H1 (cell line): ENCODE data around the gene DGKZ. TPM values are rescaled to one million over a fixed set of nuclear protein-coding genes. Genes with fewer than 3 reads are reported as not detected.

Experiments used
- CTCF ChIA-PET: fragments of 300-600 bp; sonication (Branson Sonifier 250); formaldehyde crosslinking; loops from one replicate; lab custom pipeline; 2021; ENCODE audit not compliant: partially characterized antibody; lab: Charles Lee
- POLR2A ChIA-PET: fragments of 300-600 bp; sonication (Branson Sonifier 250); formaldehyde crosslinking; loops from one replicate; lab custom pipeline; 2021; ENCODE audit warnings: inconsistent platforms; ENCODE audit not compliant: partially characterized antibody; lab: Charles Lee
- DNase-seq, 2 experiments: peaks; one replicate each; pipeline versions ENCODE4 v3.0.0 to v3.0.0-alpha.2; 2010 to 2022; ENCODE audit warnings: low spot score in 2 of 2, low read depth in 1 of 2, mixed read lengths in 1 of 2
- FAIRE-seq: peaks from 2 replicates; lab custom pipeline; 2011; peaks lifted over from hg19 to GRCh38; lab: Jason Lieb, UNC
- H2AFZ ChIP-seq: 2 replicates; pipeline ENCODE4 v1.8.1; 2012; ENCODE audit warnings: low read length, inconsistent platforms
- H2AK5ac ChIP-seq: 2 replicates; pipeline ENCODE4 v1.6.1; 2013; ENCODE audit warnings: low read depth, low read length
- H2BK120ac ChIP-seq: replicated peaks from 2 replicates; pipeline ENCODE3; 2013; ENCODE audit warnings: low read depth, low read length, inconsistent platforms
- H2BK12ac ChIP-seq: 2 replicates; pipeline ENCODE4 v1.6.1; 2013; ENCODE audit warnings: low read depth, low read length
- H2BK15ac ChIP-seq: 2 replicates; pipeline ENCODE4 v1.6.1; 2013; ENCODE audit warnings: low read length
- H2BK20ac ChIP-seq: 2 replicates; pipeline ENCODE4 v1.6.1; 2013; ENCODE audit warnings: low read length
- H2BK5ac ChIP-seq: 2 replicates; pipeline ENCODE4 v1.6.1; 2013; ENCODE audit warnings: low read depth, low read length
- H3K14ac ChIP-seq: 2 replicates; pipeline ENCODE4 v1.6.1; 2013; ENCODE audit warnings: inconsistent platforms; ENCODE audit not compliant: insufficient read length
- H3K18ac ChIP-seq: 2 replicates; pipeline ENCODE4 v1.6.1; 2013; ENCODE audit warnings: low read length; ENCODE audit errors: extremely low read depth
- H3K23ac ChIP-seq: 2 replicates; pipeline ENCODE4 v1.6.1; 2013; ENCODE audit warnings: inconsistent platforms; ENCODE audit not compliant: insufficient read length
- H3K23me2 ChIP-seq: 2 replicates; pipeline ENCODE4 v1.6.1; 2013; ENCODE audit warnings: low read depth, low read length
- H3K27ac ChIP-seq: 2 replicates; pipeline ENCODE4 v1.6.1; 2011; ENCODE audit warnings: low read depth, low read length, inconsistent platforms
- H3K27me3 ChIP-seq, 4 experiments: replicated peaks in 1 of 4; 1 replicate in 1 of 4; 2 replicates in 3 of 4; pipeline versions ENCODE4 v1.6.1 to v1.8.1; 2011 to 2013; ENCODE audit warnings: low read length in 3 of 4, mild to moderate bottlenecking in 3 of 4, inconsistent platforms in 2 of 4, mixed read lengths in 2 of 4, moderate library complexity in 1 of 4; ENCODE audit not compliant: control insufficient read depth in 3 of 4, insufficient read depth in 3 of 4; ENCODE audit errors: extremely low read depth in 1 of 4
- H3K36me3 ChIP-seq, 4 experiments: 2 replicates each; pipeline versions ENCODE4 v1.6.1 to v1.8.1; 2011 to 2013; ENCODE audit warnings: mild to moderate bottlenecking in 4 of 4, low read length in 3 of 4, moderate library complexity in 2 of 4, control low read depth in 1 of 4, inconsistent platforms in 1 of 4; ENCODE audit not compliant: insufficient read depth in 4 of 4, control insufficient read depth in 2 of 4
- H3K4ac ChIP-seq: replicated peaks from 2 replicates; pipeline ENCODE3; 2013; ENCODE audit warnings: low read length, low read depth, mixed read lengths, inconsistent platforms; ENCODE audit not compliant: insufficient read length
- H3K4me1 ChIP-seq, 4 experiments: replicated peaks in 1 of 4; 1 replicate in 1 of 4; 2 replicates in 3 of 4; pipeline versions ENCODE4 v1.6.1 to v1.8.1; 2011 to 2013; ENCODE audit warnings: low read length in 3 of 4, inconsistent platforms in 2 of 4, mixed read lengths in 1 of 4; ENCODE audit not compliant: insufficient read depth in 4 of 4, control insufficient read depth in 3 of 4
- H3K4me2 ChIP-seq, 2 experiments: 2 replicates each; pipeline versions ENCODE4 v1.6.1 to v1.8.1; 2011 to 2013; ENCODE audit warnings: low read depth in 2 of 2, low read length in 2 of 2, control low read depth in 1 of 2, inconsistent platforms in 1 of 2, mild to moderate bottlenecking in 1 of 2; ENCODE audit not compliant: insufficient read depth in 1 of 2
- H3K4me3 ChIP-seq, 4 experiments: fragments of 200-600, 300-600 bp in 1 of 4; sonication (generic), shearing (Covaris generic), sonication (Bioruptor Twin) in 1 of 4; 2 replicates each; pipeline versions ENCODE4 v1.5.1 to v1.8.1; 2011 to 2016; ENCODE audit warnings: low read length in 4 of 4, low read depth in 3 of 4, control low read depth in 2 of 4, inconsistent platforms in 2 of 4, mild to moderate bottlenecking in 2 of 4, mixed read lengths in 1 of 4, moderate library complexity in 1 of 4; ENCODE audit not compliant: insufficient read depth in 2 of 4; ENCODE audit errors: extremely low read depth in 1 of 4
- H3K56ac ChIP-seq: replicated peaks from 2 replicates; pipeline ENCODE3; 2013; ENCODE audit warnings: low read depth, mild to moderate bottlenecking, mixed read lengths, low read length, inconsistent platforms; ENCODE audit not compliant: insufficient read length
- H3K79me1 ChIP-seq: 2 replicates; pipeline ENCODE4 v1.6.1; 2013; ENCODE audit warnings: low read depth, low read length, control low read depth
- H3K79me2 ChIP-seq, 2 experiments: 2 replicates each; pipeline versions ENCODE4 v1.6.1 to v1.8.1; 2012 to 2013; ENCODE audit warnings: low read length in 2 of 2, mild to moderate bottlenecking in 2 of 2, inconsistent platforms in 1 of 2; ENCODE audit not compliant: insufficient read depth in 2 of 2, control insufficient read depth in 1 of 2
- H3K9ac ChIP-seq, 4 experiments: replicated peaks in 1 of 4; 1 replicate in 1 of 4; 2 replicates in 3 of 4; pipeline versions ENCODE4 v1.6.1 to v1.8.1; 2011 to 2013; ENCODE audit warnings: low read depth in 3 of 4, low read length in 3 of 4, control low read depth in 2 of 4, mild to moderate bottlenecking in 2 of 4, moderate library complexity in 2 of 4, inconsistent platforms in 1 of 4; ENCODE audit errors: extremely low read depth in 1 of 4
- H3K9me3 ChIP-seq, 2 experiments: 2 replicates each; pipeline versions ENCODE4 v1.6.1 to v1.8.1; 2012 to 2013; ENCODE audit warnings: mild to moderate bottlenecking in 2 of 2, moderate library complexity in 2 of 2, control low read depth in 1 of 2, inconsistent platforms in 1 of 2, low read depth in 1 of 2, low read length in 1 of 2, mixed read lengths in 1 of 2; ENCODE audit not compliant: insufficient read depth in 2 of 2
- H4K20me1 ChIP-seq, 2 experiments: replicated peaks in 1 of 2; 2 replicates each; pipeline versions ENCODE3 to v1.8.1; 2011 to 2013; ENCODE audit warnings: inconsistent platforms in 2 of 2, low read length in 2 of 2, mild to moderate bottlenecking in 1 of 2; ENCODE audit not compliant: insufficient read depth in 2 of 2, control insufficient read depth in 1 of 2
- H4K5ac ChIP-seq: 2 replicates; pipeline ENCODE4 v1.6.1; 2013; ENCODE audit warnings: low read length, low read depth, mixed read lengths, inconsistent platforms; ENCODE audit not compliant: insufficient read length
- H4K8ac ChIP-seq: 2 replicates; pipeline ENCODE4 v1.8.0; 2013; ENCODE audit warnings: mild to moderate bottlenecking, moderate library complexity, low read length, inconsistent platforms; ENCODE audit not compliant: insufficient read depth; ENCODE audit errors: extremely low read depth
- H4K91ac ChIP-seq: replicated peaks from 2 replicates; pipeline ENCODE3; 2013; ENCODE audit warnings: low read length, mixed read lengths, inconsistent platforms; ENCODE audit not compliant: insufficient read length
- NANOG ChIP-seq: IDR thresholded peaks from 2 replicates; pipeline ENCODE4 v1.6.1; 2011; ENCODE audit warnings: low read length, low read depth, mild to moderate bottlenecking, inconsistent platforms; ENCODE audit not compliant: insufficient read depth, poor library complexity, severe bottlenecking
- PHF8 ChIP-seq: fragments of 200-600 bp; sonication (generic); conservative IDR thresholded peaks from 2 replicates; pipeline ENCODE4 v1.7.1; 2012; ENCODE audit warnings: low read depth, mild to moderate bottlenecking, inconsistent platforms, low read length, moderate library complexity
- WGBS, 2 experiments: shearing (Covaris generic) in 1 of 2; methylation state at CpG; one replicate each; pipeline versions ENCODE4 v1.1.6 to v1.1.7; 2013 to 2015; ENCODE audit warnings: low lambda C conversion rate in 2 of 2, mixed read lengths in 2 of 2, inconsistent platforms in 1 of 2, low coverage in 1 of 2, missing lambda C conversion rate in 1 of 2; ENCODE audit not compliant: insufficient replicate concordance in 2 of 2, insufficient coverage in 1 of 2, insufficient read length in 1 of 2; ENCODE audit errors: extremely low coverage in 1 of 2, missing lambda C conversion rate in 1 of 2; 5-methylcytosine and 5-hydroxymethylcytosine counted together
- polyA plus RNA-seq, 7 experiments: library from polyadenylated mRNA; depleted of rRNA in 3 of 7; stranded (reverse) in 5 of 7; unstranded in 2 of 7; fragments of >200 nt in 5 of 7; fragments of 200-250 nt in 2 of 7; gene quantifications; 1 replicate in 5 of 7; 2 replicates in 1 of 7; 4 replicates in 1 of 7; pipeline versions ENCODE4 v1.2.1 to v1.2.3, GENCODE V29; 2011 to 2013; ENCODE audit warnings: missing spikeins in 2 of 7, mixed read lengths in 2 of 7
- total RNA-seq: library from RNA; stranded (reverse); fragmentation: NEBNext Ultra II Directional; extraction: Animal tissue kit (Norgen Biotek cat#: 25700); gene quantifications from 2 replicates; pipeline ENCODE4 v1.2.1, GENCODE V29; 2021

DGKZ gene
- total and polyA plus RNA-seq, 2 of the 8 experiments (the other 6 are each of a cell fraction or from before 2014, with no cell fraction given): 84.4 to 184 TPM

DNA sequence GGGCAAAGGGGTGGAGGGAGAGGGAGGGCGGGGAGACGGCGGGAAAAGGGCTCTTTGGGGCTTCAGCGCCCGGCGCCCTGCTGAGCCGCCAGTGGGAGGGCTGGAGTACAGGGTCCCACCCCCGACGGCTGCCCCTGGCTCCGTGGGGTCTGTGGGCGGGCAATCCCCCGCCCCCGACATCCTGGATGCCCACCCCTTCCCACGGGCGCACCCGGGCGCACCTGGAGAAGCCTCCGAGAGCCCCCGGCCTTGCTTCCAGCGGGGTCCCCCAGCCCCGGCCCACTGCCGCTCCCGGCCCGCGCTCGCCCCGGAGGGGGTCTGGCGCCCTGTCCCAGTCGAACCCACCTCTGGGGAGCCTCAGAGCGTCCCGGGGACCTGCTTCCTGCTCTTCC is 43.9 kb downstream of the DGKZ start:
- ChIA-PET POLR2A (interaction anchor here (1.0 to 4.9 kb wide), 4 partner anchors 11 to 271 kb away, joined by 3 to 35 read pairs (median 6); partner anchors contain the start of gene MDK), CTCF (interaction anchor here (0.9 to 7.7 kb wide), 12 partner anchors 8 to 309 kb away, joined by 3 to 124 read pairs (median 6); partner anchors contain the start of gene ARHGAP1)
- TF ChIP-seq PHF8 (0 out of 2 replicates have a peak, but pooled peaks have one; percentile 31), NANOG (no peak)
- peaks cover 30% of the 10 kb centered on the region for H3K23me2 ChIP-seq
- no peak overlapping the region for H2BK5ac ChIP-seq
- H3K36me3 ChIP-seq: no peaks in the 10 kb centered on the region
- DNase-seq: peak in 1 of 2 experiments; percentile 63
- H4K91ac ChIP-seq: no peak overlapping the region
- H3K9ac ChIP-seq: no peak overlapping the region
- no peak overlapping the region for H3K4ac ChIP-seq
- H3K18ac ChIP-seq: no peak overlapping the region
- no peaks in the 10 kb centered on the region for H3K79me1 ChIP-seq
- no peak overlapping the region for H3K56ac ChIP-seq
- H2BK20ac ChIP-seq: no peak overlapping the region
- H3K79me2 ChIP-seq: no peaks in the 10 kb centered on the region
- H3K14ac ChIP-seq: no peak overlapping the region
- H2BK12ac ChIP-seq: no peak overlapping the region
- peaks cover 19 to 49% (median 40%) of the 10 kb centered on the region in 4 experiments for H3K27me3 ChIP-seq
- FAIRE-seq: no peak
- H3K23ac ChIP-seq: no peak overlapping the region
- peak overlapping the region; percentile 17 to 62 (median 38); a peak in 7 of 8 replicates for H3K4me3 ChIP-seq
- H2AK5ac ChIP-seq: no peak overlapping the region
- H4K20me1 ChIP-seq: peaks cover 1 to 14% of the 10 kb centered on the region in 2 experiments
- no peak overlapping the region for H2BK120ac ChIP-seq
- H2BK15ac ChIP-seq: no peak overlapping the region
- no peak overlapping the region for H4K5ac ChIP-seq
- no CpG with 5 or more reads among the region's 31 CpGs for WGBS, 2 experiments
- H3K4me2 ChIP-seq: peak overlapping the region; percentile 69 to 95
- H3K27ac ChIP-seq: no peak overlapping the region
- H2AFZ ChIP-seq: no peak overlapping the region
- H3K9me3 ChIP-seq: no peaks in the 10 kb centered on the region; a peak in 1 of 4 replicates
- H3K4me1 ChIP-seq: peaks cover 3 to 18% (median 16%) of the 10 kb centered on the region in 4 experiments
- no peak overlapping the region for H4K8ac ChIP-seq
